HG02981 (cell line): ENCODE measurements around the gene PMS2.
"Not testable (repeated sequence)": the region's sequence is repeated elsewhere in the genome, so short reads cannot be mapped to it uniquely, and the experiment has no call there.

Source experiments
- ATAC-seq: cut with Tn5 transposase; IDR thresholded peaks from one replicate; pipeline ENCODE4 v1.9.1; 2021; ENCODE audit warnings: mild to moderate bottlenecking, moderate library complexity; ENCODE audit not compliant: unreplicated experiment

PMS2 gene

GRCh38 chr7:6008668-6009611, at the start of gene PMS2, which contains the start of gene AIMP2:
Gene PMS2, minus strand, starts transcription at chr7:6009049. Its CDS starts 30 bp downstream, at chr7:6009019.
Gene AIMP2, plus strand, starts transcription at chr7:6009272. Its CDS starts 92 bp downstream, at chr7:6009364.
- peak; percentile 92 for ATAC-seq

- no peak for ATAC-seq
These were observed 48.7 kb upstream of the PMS2 start for GRCh38 chr7:6057316-6058129.

GRCh38 chr7:6056616-6057015, 47.8 kb upstream of the PMS2 start:
- no peak for ATAC-seq

GRCh38 chr7:6051185-6051584, 42.3 kb upstream of the PMS2 start:
- not testable (repeated sequence) for ATAC-seq

GRCh38 chr7:6049780-6050179, 40.9 kb upstream of the PMS2 start:
- ATAC-seq: no peak

- ATAC-seq: no peak
These were observed 26.8 kb upstream of the PMS2 start for GRCh38 chr7:6035686-6036085.

- ATAC-seq: no peak
These were observed 26.3 kb upstream of the PMS2 start for GRCh38 chr7:6035165-6035564.

GRCh38 chr7:6032641-6033040, 23.8 kb upstream of the PMS2 start:
- ATAC-seq: no peak

- no peak for ATAC-seq
These were observed 23.3 kb upstream of the PMS2 start for GRCh38 chr7:6032167-6032566.

- no peak for ATAC-seq
These were observed 22.7 kb upstream of the PMS2 start for GRCh38 chr7:6031567-6031966.

GRCh38 chr7:6030988-6031387, 22.1 kb upstream of the PMS2 start, which contains the start of gene ANKRD61:
Gene ANKRD61, plus strand, starts transcription at chr7:6031376. Its CDS starts 0 bp downstream, at chr7:6031376.
- ATAC-seq: no peak

GRCh38 chr7:6028563-6028962, 19.7 kb upstream of the PMS2 start:
- no peak for ATAC-seq

GRCh38 chr7:6027806-6028365, 19.0 kb upstream of the PMS2 start:
- no peak for ATAC-seq

GRCh38 chr7:6026820-6027311, 18.0 kb upstream of the PMS2 start:
- ATAC-seq: no peak

GRCh38 chr7:6026011-6026819, 17.4 kb upstream of the PMS2 start:
- ATAC-seq: peak; percentile 87

GRCh38 chr7:6023974-6024435, 15.2 kb upstream of the PMS2 start:
- ATAC-seq: no peak

- no peak for ATAC-seq
These were observed 13.9 kb upstream of the PMS2 start for GRCh38 chr7:6022707-6023106.

GRCh38 chr7:6020371-6021286, 11.8 kb upstream of the PMS2 start:
- ATAC-seq: no peak

GRCh38 chr7:6016653-6016966, 7.8 kb upstream of the PMS2 start:
- no peak for ATAC-seq
